Activated T-cell treated with anti-CD3 and anti-CD28 coated beads, Interleukin-2, amount 50 U/mL, for 48 hours (primary cell): ENCODE measurements around the gene FAM227B.

Source experiments
- DNase-seq, 2 experiments: peaks; one replicate each; pipeline ENCODE4 v3.0.0-alpha.2; 2020

The FAM227B gene

GRCh38 chr15:49286649-49287404, 333.8 kb downstream of the FAM227B start:
- DNase-seq, result no peak

GRCh38 chr15:49282366-49282765, 338.3 kb downstream of the FAM227B start:
- DNase-seq, result no peak

DNA sequence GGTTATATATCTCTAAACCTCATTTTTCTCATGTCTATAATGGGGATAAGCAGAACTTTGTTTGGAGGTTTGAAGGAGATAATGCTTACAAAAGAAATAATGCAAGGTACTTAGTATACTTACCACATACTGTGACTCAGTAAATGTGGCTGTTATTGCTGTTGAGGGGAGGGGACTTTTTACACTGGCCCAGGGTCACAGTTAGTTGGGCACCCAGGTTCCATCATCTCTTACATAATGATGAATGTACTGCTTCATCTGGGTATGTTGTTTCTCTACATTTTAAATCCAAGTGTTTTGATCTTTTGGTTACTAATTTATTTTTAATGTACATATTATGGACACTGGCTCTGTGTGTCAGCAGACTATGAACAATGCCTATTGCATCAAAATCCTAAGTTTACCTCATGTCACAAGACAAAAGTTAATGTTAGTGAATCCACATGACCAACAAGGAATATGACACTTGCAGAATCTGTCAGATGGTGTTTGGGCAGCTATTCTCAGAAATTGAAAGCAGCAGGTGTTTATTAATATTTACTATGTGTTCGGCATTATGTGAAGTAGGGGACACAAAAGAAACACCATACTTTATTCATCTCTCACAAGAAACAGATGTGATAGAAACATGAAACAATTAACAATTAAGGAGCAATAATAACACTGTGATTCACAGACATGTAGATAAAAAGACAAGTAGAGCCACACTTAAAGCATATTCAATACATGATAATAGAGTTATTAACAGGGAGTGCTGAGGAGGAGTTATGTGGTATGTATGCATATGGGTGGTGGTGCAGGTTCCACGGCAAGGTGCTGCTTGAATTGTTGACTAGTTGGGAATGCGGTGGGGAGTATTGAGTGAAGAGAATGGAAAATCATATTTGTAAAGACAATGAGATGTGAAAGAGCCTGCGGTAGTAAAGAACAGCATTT, 340.8 kb downstream of the FAM227B start:
- no peak for DNase-seq

DNA sequence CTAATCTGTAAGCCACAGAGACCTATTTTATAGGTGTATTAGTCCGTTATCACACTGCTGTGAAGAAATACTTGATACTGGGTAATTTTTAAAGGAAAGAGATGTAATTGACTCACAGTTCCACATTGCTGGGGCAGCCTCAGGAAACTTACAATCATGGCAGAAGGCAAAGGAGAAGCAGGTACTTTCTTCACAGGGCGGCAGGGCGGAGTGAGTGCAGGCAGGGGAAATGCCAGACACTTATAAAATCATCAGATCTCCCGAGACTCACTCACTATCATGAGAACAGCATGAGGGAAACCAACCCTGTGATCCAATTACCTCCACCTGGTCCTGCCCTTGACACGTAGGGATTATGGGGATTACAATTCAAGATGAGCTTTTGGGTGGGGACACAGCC, 341.9 kb downstream of the FAM227B start:
- DNase-seq, result no peak
